Measurements from ENCODE around the gene SMG6. TPM values are rescaled to one million over a fixed set of nuclear protein-coding genes. Genes with fewer than 3 reads are reported as not detected.

SMG6 gene
- total and polyA plus RNA-seq, 7 experiments from 2014 or later: 8.6 to 65.3 (median 52.7) TPM

- ATAC-seq (no peak), DNase-seq (no peak)
- H3K4me1 ChIP-seq (ENCODE audit: control insufficient read depth in 2 of 2, insufficient read depth in 2 of 2, low read length in 2 of 2): peaks cover 8 to 16% of the 10 kb centered on the region in 2 donors
- H3K36me3 Mint-ChIP-seq: peaks cover 0 to 28% (median 0%) of the 10 kb centered on the region in 5 donors
- no peaks in the 10 kb centered on the region for H3K27me3 Mint-ChIP-seq
- intact Hi-C loops (cut with micrococcal nuclease): loop anchor here (1.0 to 5.0 kb wide), 13 partner anchors 11 to 584 kb away; partner anchors contain the start of genes DPH1 (in 2 of the 2), CRK (in 1 of the 2), INPP5K (in 1 of the 2) and MNT (in 1 of the 2)
- peak overlapping the region; percentile 86 for H3K4me3 ChIP-seq (ENCODE audit: low read length)
- peak overlapping the region; percentile 36 to 100 (median 90) for H3K4me3 Mint-ChIP-seq
- H3K4me1 Mint-ChIP-seq: peaks cover 9 to 29% (median 22%) of the 10 kb centered on the region in 7 donors
- no peaks in the 10 kb centered on the region for H3K9me3 Mint-ChIP-seq
- peak overlapping the region in 6 of 9 donors; percentile 51 to 99 (median 84) for H3K27ac Mint-ChIP-seq
- H3K36me3 ChIP-seq (ENCODE audit: control insufficient read depth in 2 of 3, insufficient read depth in 3 of 3, low read length in 3 of 3): peaks cover 0 to 60% (median 19%) of the 10 kb centered on the region in 3 experiments
- ChIA-PET POLR2A (interaction anchor here (0.5 to 1.6 kb wide), 6 partner anchors 9 to 355 kb away, joined by 3 to 4 read pairs (median 3); partner anchors contain the start of genes HIC1 and SMG6), CTCF (interaction anchor here (0.5 to 1.7 kb wide), 5 partner anchors 10 to 375 kb away, joined by 3 to 4 read pairs (median 3); no protein-coding TSS in a partner anchor)
- no peaks in the 10 kb centered on the region for H3K27me3 ChIP-seq (ENCODE audit: control insufficient read depth in 2 of 2, insufficient read depth in 2 of 2, low read length in 2 of 2)
- H3K9me3 ChIP-seq (ENCODE audit: control insufficient read depth in 2 of 3, low read length in 3 of 3): no peaks in the 10 kb centered on the region
- H3K27ac ChIP-seq (ENCODE audit: low read depth, low read length): peak overlapping the region; percentile 89
These were observed 262.5 kb downstream of the SMG6 start for GRCh38 chr17:2040942-2041560.

- Mint-ChIP-seq H3K9me3 (no peaks in the 10 kb centered on the region), H3K27ac (peak overlapping the region in 6 of 9 donors; percentile 51 to 99 (median 84)), H3K4me1 (peaks cover 9 to 29% (median 22%) of the 10 kb centered on the region in 7 donors), H3K36me3 (peaks cover 0 to 28% (median 0%) of the 10 kb centered on the region in 5 donors), H3K27me3 (no peaks in the 10 kb centered on the region), H3K4me3 (peak overlapping the region in 9 of 10 donors; percentile 27 to 100 (median 90))
- intact Hi-C loops (cut with micrococcal nuclease): loop anchor here (2.0 to 5.0 kb wide), 10 partner anchors 16 to 584 kb away; partner anchors contain the start of genes CRK (in 1 of the 2), INPP5K (in 1 of the 2), MNT (in 1 of the 2) and PITPNA (in 1 of the 2)
- Histone ChIP-seq H3K4me3 (ENCODE audit: low read length) (no peak overlapping the region), H3K27me3 (ENCODE audit: control insufficient read depth in 2 of 2, insufficient read depth in 2 of 2, low read length in 2 of 2) (no peaks in the 10 kb centered on the region), H3K27ac (ENCODE audit: low read depth, low read length) (no peak overlapping the region), H3K36me3 (ENCODE audit: control insufficient read depth in 2 of 3, insufficient read depth in 3 of 3, low read length in 3 of 3) (peaks cover 0 to 67% (median 21%) of the 10 kb centered on the region in 3 experiments), H3K9me3 (ENCODE audit: control insufficient read depth in 2 of 3, low read length in 3 of 3) (no peaks in the 10 kb centered on the region), H3K4me1 (ENCODE audit: control insufficient read depth in 2 of 2, insufficient read depth in 2 of 2, low read length in 2 of 2) (peaks cover 8 to 16% of the 10 kb centered on the region in 2 donors)
- ChIA-PET CTCF (interaction anchor here (0.5 to 1.1 kb wide), 3 partner anchors 21 to 376 kb away, joined by 3 to 6 read pairs (median 3); no protein-coding TSS in a partner anchor), POLR2A (interaction anchor here (0.5 to 1.6 kb wide), 4 partner anchors 10 to 355 kb away, joined by 3 to 4 read pairs (median 4); partner anchors contain the start of gene HIC1)
- no peak for ATAC-seq
- DNase-seq: no peak
These were observed 263.3 kb downstream of the SMG6 start for GRCh38 chr17:2040219-2040827.

DNA sequence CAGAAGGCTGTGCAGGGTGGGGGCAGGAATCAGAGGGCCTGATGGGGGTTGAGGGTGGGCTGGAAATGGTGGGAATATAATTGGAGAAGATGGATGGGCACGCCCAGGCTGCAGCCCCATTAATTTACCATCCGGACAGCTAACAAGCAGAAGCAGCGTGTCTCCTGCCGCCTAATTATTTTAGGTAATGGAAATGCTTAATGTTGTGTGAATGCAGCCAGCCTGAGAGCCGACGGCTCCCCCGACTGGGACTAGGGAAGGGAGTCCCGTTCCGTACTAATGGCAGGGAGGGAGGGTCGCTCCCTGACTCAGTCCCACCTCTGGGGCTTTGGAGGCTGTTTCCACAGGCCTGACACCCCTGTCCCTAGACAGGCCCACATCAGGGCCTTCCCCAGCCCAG lies 266.4 kb downstream of the SMG6 start:
- Mint-ChIP-seq H3K27me3 (no peaks in the 10 kb centered on the region), H3K4me3 (peak overlapping the region in 1 of 10 donors; percentile 29), H3K36me3 (peaks cover 0 to 18% (median 0%) of the 10 kb centered on the region in 5 donors), H3K27ac (no peak overlapping the region), H3K9me3 (no peaks in the 10 kb centered on the region), H3K4me1 (peaks cover 0 to 25% (median 15%) of the 10 kb centered on the region in 7 donors)
- H3K36me3 ChIP-seq (ENCODE audit: control insufficient read depth in 2 of 3, insufficient read depth in 3 of 3, low read length in 3 of 3): peaks cover 0 to 64% (median 15%) of the 10 kb centered on the region in 3 experiments
- no peaks in the 10 kb centered on the region for H3K9me3 ChIP-seq (ENCODE audit: control insufficient read depth in 2 of 3, low read length in 3 of 3)
- no peak overlapping the region for H3K4me3 ChIP-seq (ENCODE audit: low read length)
- ChIA-PET CTCF (interaction anchor here (1.3 kb wide), 1 partner anchor 316 kb away, joined by 4 read pairs; no protein-coding TSS in a partner anchor), POLR2A (interaction anchor here (1.3 kb wide), 1 partner anchor 10 kb away, joined by 4 read pairs; no protein-coding TSS in a partner anchor)
- DNase-seq (no peak), ATAC-seq (no peak)
- no peaks in the 10 kb centered on the region for H3K27me3 ChIP-seq (ENCODE audit: control insufficient read depth in 2 of 2, insufficient read depth in 2 of 2, low read length in 2 of 2)
- intact Hi-C loops (cut with micrococcal nuclease): no loop called here
- H3K27ac ChIP-seq (ENCODE audit: low read depth, low read length): no peak overlapping the region
- peaks cover 0 to 8% of the 10 kb centered on the region in 2 donors for H3K4me1 ChIP-seq (ENCODE audit: control insufficient read depth in 2 of 2, insufficient read depth in 2 of 2, low read length in 2 of 2)

GRCh38 chr17:2035541-2036488 lies 267.8 kb downstream of the SMG6 start:
- peaks cover 2 to 31% (median 18%) of the 10 kb centered on the region in 7 donors for H3K4me1 Mint-ChIP-seq
- peaks cover 0 to 18% (median 0%) of the 10 kb centered on the region in 5 donors for H3K36me3 Mint-ChIP-seq
- H3K36me3 ChIP-seq (ENCODE audit: control insufficient read depth in 2 of 3, insufficient read depth in 3 of 3, low read length in 3 of 3): peaks cover 0 to 64% (median 15%) of the 10 kb centered on the region in 3 experiments
- no peak overlapping the region for H3K4me3 Mint-ChIP-seq
- ATAC-seq (no peak), DNase-seq (no peak)
- no peaks in the 10 kb centered on the region for H3K27me3 ChIP-seq (ENCODE audit: control insufficient read depth in 2 of 2, insufficient read depth in 2 of 2, low read length in 2 of 2)
- no peak overlapping the region for H3K27ac Mint-ChIP-seq
- H3K27ac ChIP-seq (ENCODE audit: low read depth, low read length): no peak overlapping the region
- no peak overlapping the region for H3K4me3 ChIP-seq (ENCODE audit: low read length)
- ChIA-PET POLR2A (no interaction called here), CTCF (interaction anchor here (0.6 kb wide), 1 partner anchor 313 kb away, joined by 3 read pairs; no protein-coding TSS in a partner anchor)
- H3K4me1 ChIP-seq (ENCODE audit: control insufficient read depth in 2 of 2, insufficient read depth in 2 of 2, low read length in 2 of 2): peaks cover 6 to 13% of the 10 kb centered on the region in 2 donors
- no peaks in the 10 kb centered on the region for H3K9me3 ChIP-seq (ENCODE audit: control insufficient read depth in 2 of 3, low read length in 3 of 3)
- intact Hi-C loops (cut with micrococcal nuclease): no loop called here
- H3K9me3 Mint-ChIP-seq: no peaks in the 10 kb centered on the region
- no peaks in the 10 kb centered on the region for H3K27me3 Mint-ChIP-seq

DNA sequence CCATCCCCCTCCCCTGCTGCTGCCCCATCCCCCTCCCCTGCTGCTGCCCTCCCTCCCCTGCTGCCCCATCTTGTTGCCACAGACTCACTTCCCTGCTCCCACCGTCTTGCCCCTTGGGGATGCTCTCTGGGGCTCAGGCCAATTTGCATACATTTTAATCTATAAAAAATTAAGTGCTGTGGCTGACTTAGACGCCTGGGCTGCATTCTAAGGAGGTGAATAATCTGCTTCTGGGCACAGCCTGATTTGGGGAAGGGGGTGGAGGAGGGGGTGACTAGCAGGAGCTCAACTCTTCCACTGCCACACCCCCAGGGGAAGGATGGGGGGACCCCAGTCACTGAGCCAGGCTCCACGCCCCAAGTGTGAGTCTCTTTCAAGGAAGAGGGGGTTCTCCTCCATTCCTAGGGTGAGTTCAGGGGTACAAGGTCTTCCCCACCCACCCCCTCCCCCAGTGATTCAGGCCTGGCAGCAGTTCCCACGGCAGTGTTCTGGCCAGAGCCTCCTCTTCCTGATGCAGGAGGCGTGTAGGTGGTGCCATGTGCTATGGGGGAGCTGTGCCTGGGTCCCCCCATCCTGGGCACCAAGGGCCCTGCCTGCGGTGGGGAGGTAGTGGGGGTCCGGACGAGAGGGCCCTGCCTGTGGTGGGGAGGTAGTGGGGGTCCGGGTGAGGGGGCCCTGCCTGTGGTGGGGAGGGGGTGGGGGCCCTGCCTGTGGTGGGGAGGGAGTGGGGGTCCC lies 268.6 kb downstream of the SMG6 start:
- H3K36me3 ChIP-seq (ENCODE audit: control insufficient read depth in 2 of 3, insufficient read depth in 3 of 3, low read length in 3 of 3): peaks cover 0 to 64% (median 15%) of the 10 kb centered on the region in 3 experiments
- POLR2A ChIA-PET: no interaction called here
- Mint-ChIP-seq H3K4me1 (peaks cover 7 to 33% (median 23%) of the 10 kb centered on the region in 7 donors), H3K27ac (peak overlapping the region in 1 of 9 donors; percentile 19), H3K9me3 (no peaks in the 10 kb centered on the region), H3K36me3 (peaks cover 0 to 18% (median 0%) of the 10 kb centered on the region in 5 donors), H3K27me3 (no peaks in the 10 kb centered on the region), H3K4me3 (no peak overlapping the region)
- H3K9me3 ChIP-seq (ENCODE audit: control insufficient read depth in 2 of 3, low read length in 3 of 3): no peaks in the 10 kb centered on the region
- CTCF ChIA-PET: interaction anchor here (0.6 kb wide), 1 partner anchor 313 kb away, joined by 3 read pairs; no protein-coding TSS in a partner anchor
- H3K27me3 ChIP-seq (ENCODE audit: control insufficient read depth in 2 of 2, insufficient read depth in 2 of 2, low read length in 2 of 2): no peaks in the 10 kb centered on the region
- no peak overlapping the region for H3K4me3 ChIP-seq (ENCODE audit: low read length)
- no peak for ATAC-seq
- H3K4me1 ChIP-seq (ENCODE audit: control insufficient read depth in 2 of 2, insufficient read depth in 2 of 2, low read length in 2 of 2): peaks cover 9 to 16% of the 10 kb centered on the region in 2 donors
- H3K27ac ChIP-seq (ENCODE audit: low read depth, low read length): no peak overlapping the region
- intact Hi-C loops (cut with micrococcal nuclease): loop anchor here in 1 of 2 donors (5.0 kb wide), 1 partner anchor 203 kb away; the partner anchor contains the start of gene RPA1
- DNase-seq: no peak
